Measurements from ENCODE around the gene KLF4.

The KLF4 gene

GRCh38 chr9:107443786-107444185, 45.8 kb downstream of the KLF4 start:
- no peaks in the 10 kb centered on the region for H3K27me3 ChIP-seq (ENCODE audit: control insufficient read depth, insufficient read depth, low read length)
- no peak overlapping the region for H3K4me2 ChIP-seq (ENCODE audit: low read length)
- no peak overlapping the region for H2AFZ ChIP-seq
- no peaks in the 10 kb centered on the region for H3K36me3 ChIP-seq (ENCODE audit: control insufficient read depth, insufficient read depth, low read length)
- no peak overlapping the region for H3K9ac ChIP-seq
- H3K79me2 ChIP-seq = no peaks in the 10 kb centered on the region
- no peaks in the 10 kb centered on the region for H3K4me1 ChIP-seq
- H3K9me3 ChIP-seq (ENCODE audit: control insufficient read depth, low read length) = no peaks in the 10 kb centered on the region
- no peak for TF ChIP-seq CTCF (IDR thresholded peaks at IDR 0.05)
- H3K4me3 ChIP-seq (ENCODE audit: low read depth, low read length) = no peak overlapping the region
- H3K27ac ChIP-seq = no peak overlapping the region

DNA sequence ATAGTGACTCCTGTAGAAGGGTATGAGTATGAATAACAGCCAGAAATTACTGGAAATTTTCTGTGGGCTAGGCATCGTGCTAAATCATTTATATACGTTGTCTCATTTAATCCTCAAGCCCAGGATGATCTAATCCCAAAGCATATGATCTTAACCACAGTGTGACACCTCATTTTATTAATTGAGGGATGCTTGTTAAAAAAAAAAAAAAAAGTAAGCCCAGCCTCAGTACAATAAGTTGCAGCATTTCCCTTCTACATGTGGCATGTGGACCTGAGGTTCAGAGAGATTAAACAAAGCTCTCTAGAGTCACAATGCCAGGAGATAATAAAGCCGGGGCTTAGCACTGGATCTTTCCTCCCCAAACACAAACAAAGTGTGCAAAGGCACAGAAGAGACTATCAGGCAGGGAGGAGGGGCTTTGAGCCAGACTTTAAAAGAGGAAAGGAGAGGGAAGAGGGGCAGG, 49.5 kb downstream of the KLF4 start:
- Histone ChIP-seq H3K4me2 (ENCODE audit: low read length) (no peak overlapping the region), H3K4me3 (ENCODE audit: low read depth, low read length) (no peak overlapping the region), H3K4me1 (no peaks in the 10 kb centered on the region), H3K9me3 (ENCODE audit: control insufficient read depth, low read length) (no peaks in the 10 kb centered on the region), H3K9ac (no peak overlapping the region), H3K79me2 (no peaks in the 10 kb centered on the region), H3K27me3 (ENCODE audit: control insufficient read depth, insufficient read depth, low read length) (no peaks in the 10 kb centered on the region), H3K36me3 (ENCODE audit: control insufficient read depth, insufficient read depth, low read length) (no peaks in the 10 kb centered on the region), H2AFZ (no peak overlapping the region), H3K27ac (no peak overlapping the region)
- TF ChIP-seq CTCF (IDR thresholded peaks at IDR 0.05) = no peak

GRCh38 chr9:107438211-107439031, 51.1 kb downstream of the KLF4 start:
- Histone ChIP-seq H3K4me2 (ENCODE audit: low read length) (no peak overlapping the region), H2AFZ (no peak overlapping the region), H3K36me3 (ENCODE audit: control insufficient read depth, insufficient read depth, low read length) (no peaks in the 10 kb centered on the region), H3K9me3 (ENCODE audit: control insufficient read depth, low read length) (no peaks in the 10 kb centered on the region), H3K27me3 (ENCODE audit: control insufficient read depth, insufficient read depth, low read length) (no peaks in the 10 kb centered on the region), H3K4me3 (ENCODE audit: low read depth, low read length) (no peak overlapping the region), H3K79me2 (no peaks in the 10 kb centered on the region), H3K27ac (no peak overlapping the region), H3K4me1 (no peaks in the 10 kb centered on the region), H3K9ac (no peak overlapping the region)
- TF ChIP-seq CTCF (IDR thresholded peaks at IDR 0.05) = no peak

- Histone ChIP-seq H3K36me3 (ENCODE audit: control insufficient read depth, insufficient read depth, low read length) (no peaks in the 10 kb centered on the region), H3K79me2 (no peaks in the 10 kb centered on the region), H3K4me1 (no peaks in the 10 kb centered on the region), H2AFZ (no peak overlapping the region), H3K4me3 (ENCODE audit: low read depth, low read length) (no peak overlapping the region), H3K9ac (no peak overlapping the region), H3K9me3 (ENCODE audit: control insufficient read depth, low read length) (no peaks in the 10 kb centered on the region), H3K27me3 (ENCODE audit: control insufficient read depth, insufficient read depth, low read length) (no peaks in the 10 kb centered on the region), H3K27ac (no peak overlapping the region), H3K4me2 (ENCODE audit: low read length) (no peak overlapping the region)
- TF ChIP-seq CTCF (IDR thresholded peaks at IDR 0.05) = no peak
These were observed 51.9 kb downstream of the KLF4 start for GRCh38 chr9:107437716-107438115.

- Histone ChIP-seq H3K27ac (no peak overlapping the region), H3K4me2 (ENCODE audit: low read length) (no peak overlapping the region), H2AFZ (no peak overlapping the region), H3K4me1 (no peaks in the 10 kb centered on the region), H3K36me3 (ENCODE audit: control insufficient read depth, insufficient read depth, low read length) (no peaks in the 10 kb centered on the region), H3K9ac (no peak overlapping the region), H3K27me3 (ENCODE audit: control insufficient read depth, insufficient read depth, low read length) (no peaks in the 10 kb centered on the region), H3K9me3 (ENCODE audit: control insufficient read depth, low read length) (no peaks in the 10 kb centered on the region), H3K79me2 (no peaks in the 10 kb centered on the region), H3K4me3 (ENCODE audit: low read depth, low read length) (no peak overlapping the region)
- no peak for TF ChIP-seq CTCF (IDR thresholded peaks at IDR 0.05)
These were observed 54.2 kb downstream of the KLF4 start for GRCh38 chr9:107435415-107435814.
